GM12864 (cell line): ENCODE results near the gene CCDC78.
"Not testable (repeated sequence)": the region's sequence is repeated elsewhere in the genome, so short reads cannot be mapped to it uniquely, and the experiment has no call there.

Experiments used
- DNase-seq: peaks from one replicate; pipeline ENCODE4 v3.0.0-alpha.2; 2011; ENCODE audit warnings: low read depth
- H3K4me3 ChIP-seq: 2 replicates; pipeline ENCODE4 v1.5.1; 2011; ENCODE audit warnings: mild to moderate bottlenecking, low read depth, low read length, control low read depth
- CTCF ChIP-seq: IDR thresholded peaks from 2 replicates; pipeline ENCODE4 v1.5.1; 2011; ENCODE audit warnings: low read depth, mild to moderate bottlenecking, moderate library complexity, low read length, control low read depth, inconsistent platforms; ENCODE audit errors: missing control alignments

Gene CCDC78

DNA sequence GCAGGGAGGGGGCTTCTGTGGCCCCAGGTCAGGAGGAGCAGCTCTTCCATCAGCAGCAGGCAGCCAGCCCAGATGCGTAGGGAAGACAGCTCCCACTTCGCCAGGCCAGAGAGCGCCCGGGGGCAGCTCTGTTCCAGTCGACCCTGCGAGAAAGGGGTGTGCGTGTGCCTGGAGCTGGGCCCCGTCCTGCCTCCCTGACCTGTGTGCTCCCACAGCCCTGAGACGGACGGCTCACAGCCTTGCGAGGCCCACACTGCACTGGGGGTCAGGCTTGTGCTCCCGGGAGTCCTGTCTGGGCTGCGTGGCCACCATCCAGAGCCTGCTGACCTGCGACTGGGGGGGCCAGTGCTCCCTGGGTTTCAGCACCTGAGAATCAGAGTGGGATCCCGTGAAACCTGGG lies 33.8 kb upstream of the CCDC78 start:
- no peak overlapping the region for H3K4me3 ChIP-seq
- no peak for DNase-seq
- no peak for TF ChIP-seq CTCF

GRCh38 chr16:759110-759910 lies 33.1 kb upstream of the CCDC78 start:
- TF ChIP-seq CTCF: no peak
- no peak for DNase-seq
- H3K4me3 ChIP-seq: no peak overlapping the region

DNA sequence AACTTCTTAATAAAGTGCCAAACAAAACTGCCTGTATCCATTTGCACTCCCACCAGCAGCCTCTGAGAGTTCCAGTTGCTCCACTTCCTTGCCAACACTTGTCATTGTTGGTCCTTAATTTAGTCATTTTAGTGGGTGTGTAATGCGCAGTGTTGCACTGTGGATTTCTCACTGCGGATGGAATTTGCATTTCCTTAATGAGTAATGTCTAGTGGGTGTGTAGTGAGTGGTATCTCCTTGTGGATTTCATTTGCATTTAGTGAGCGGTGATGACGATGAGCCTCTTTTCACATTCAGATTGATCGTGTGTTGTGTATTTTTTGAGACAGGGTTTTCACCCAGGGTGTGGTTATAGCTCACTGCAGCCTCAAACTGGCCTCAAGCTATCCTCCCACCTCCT lies 30.2 kb upstream of the CCDC78 start:
- no peak for TF ChIP-seq CTCF
- DNase-seq: no peak
- H3K4me3 ChIP-seq: no peak overlapping the region

GRCh38 chr16:754656-755055 lies 28.4 kb upstream of the CCDC78 start:
- DNase-seq: no peak
- no peak for TF ChIP-seq CTCF
- no peak overlapping the region for H3K4me3 ChIP-seq

DNA sequence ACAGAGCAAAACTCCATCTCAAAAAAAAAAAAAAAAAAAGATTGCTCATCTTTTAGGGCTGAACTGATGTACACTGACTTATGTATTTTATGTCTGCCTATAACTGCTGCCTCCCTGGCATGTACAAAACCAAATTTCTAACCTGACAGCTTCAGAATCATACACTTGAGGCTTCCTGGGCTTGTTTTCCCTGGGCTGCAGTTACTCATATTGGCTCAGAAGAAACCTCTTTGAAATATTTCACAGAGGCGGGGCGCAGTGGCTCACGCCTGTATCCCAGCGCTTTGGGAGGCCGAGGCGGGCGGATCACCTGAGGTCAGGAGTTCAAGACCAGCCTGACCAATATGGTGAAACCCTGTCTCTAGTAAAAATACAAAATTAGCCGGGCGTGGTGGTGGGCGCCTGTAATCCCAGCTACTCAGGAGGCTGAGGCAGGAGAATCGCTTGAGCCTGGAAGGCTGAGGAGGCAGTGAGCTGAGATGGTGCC lies 27.9 kb upstream of the CCDC78 start:
- not testable (repeated sequence) for DNase-seq, H3K4me3 ChIP-seq

- no peak overlapping the region for H3K4me3 ChIP-seq
- TF ChIP-seq CTCF: no peak
- no peak for DNase-seq
Measured at GRCh38 chr16:752007-752312, 25.7 kb upstream of the CCDC78 start.

GRCh38 chr16:751152-752006 lies 25.1 kb upstream of the CCDC78 start:
- no peak overlapping the region for H3K4me3 ChIP-seq
- no peak for TF ChIP-seq CTCF

More at GRCh38 chr16:751152-752006, 25.1 kb upstream of the CCDC78 start:
- no peak for DNase-seq
